Testis (tissue), 3 donors: Measurements from ENCODE around the gene HHIPL1. TPM values are rescaled to one million over a fixed set of nuclear protein-coding genes. Genes with fewer than 3 reads are reported as not detected.

ENCODE experiments used
- DNase-seq: peaks from one replicate; pipeline ENCODE4 v3.0.0-alpha.2; 2019
- H3K27ac ChIP-seq, 2 donors: fragments of 200-600 bp; sonication (generic); one replicate each; pipeline ENCODE4 v1.5.1; 2019
- H3K27me3 ChIP-seq: fragments of 200-600 bp; sonication (generic); one replicate; pipeline ENCODE4 v1.5.1; 2019
- H3K36me3 ChIP-seq: fragments of 200-600 bp; sonication (generic); one replicate; pipeline ENCODE4 v1.5.1; 2017; ENCODE audit warnings: low read depth; ENCODE audit errors: missing control alignments
- H3K4me1 ChIP-seq: fragments of 200-600 bp; sonication (generic); one replicate; pipeline ENCODE4 v1.5.1; 2019
- H3K4me3 ChIP-seq, 2 donors: fragments of 200-600 bp; sonication (generic); one replicate each; pipeline ENCODE4 v1.5.1; 2017 to 2019
- H3K9me3 ChIP-seq: fragments of 200-600 bp; sonication (generic); one replicate; pipeline ENCODE4 v1.5.1; 2017
- POLR2A ChIP-seq: fragments of 450-650 bp; IDR thresholded peaks from one replicate; pipeline ENCODE4 v1.6.1; 2017; ENCODE audit warnings: antibody characterized with exemption, mild to moderate bottlenecking, moderate library complexity
- WGBS, 2 donors: methylation state at CpG; one replicate each; pipeline ENCODE4 v1.1.5; 2018; 5-methylcytosine and 5-hydroxymethylcytosine counted together
- intact Hi-C: fragments of 100-400 bp; cut with DNase I; formaldehyde crosslinking; loops from one replicate; pipeline ENCODE4 v1.15.1; 2023; ENCODE audit warnings: low total_unique reads
- polyA plus RNA-seq: library from polyadenylated mRNA; stranded (reverse); fragments of 350-450 nt; fragmentation: Illumina TruSeq; extraction: RNeasy Lipid Tissue Mini Kit (QIAGEN cat#74804); gene quantifications from one replicate; pipeline ENCODE4 v1.2.3, GENCODE V29; 2014; ENCODE audit warnings: low read depth, low replicate concordance; ENCODE audit not compliant: insufficient read depth
- total RNA-seq, 2 donors: library from RNA; depleted of rRNA; stranded (reverse); fragments of >200 nt; gene quantifications; one replicate each; pipeline ENCODE4 v1.2.3, GENCODE V29; 2016
- TF ChIP-seq, protein P1 (sequence below), 3 experiments: fragments of 450-650 bp in 2 of 3; fragments of 200-600 bp in 1 of 3; sonication (generic) in 1 of 3; IDR thresholded peaks; one replicate each; pipeline ENCODE4 v1.5.1; 2016 to 2019; ENCODE audit warnings: antibody characterized with exemption in 3 of 3, mild to moderate bottlenecking in 2 of 3, moderate library complexity in 1 of 3

HHIPL1 gene
- total and polyA plus RNA-seq, 3 donors from 2014 or later, result 1.0 to 3.9 (median 2.7) TPM

DNA sequence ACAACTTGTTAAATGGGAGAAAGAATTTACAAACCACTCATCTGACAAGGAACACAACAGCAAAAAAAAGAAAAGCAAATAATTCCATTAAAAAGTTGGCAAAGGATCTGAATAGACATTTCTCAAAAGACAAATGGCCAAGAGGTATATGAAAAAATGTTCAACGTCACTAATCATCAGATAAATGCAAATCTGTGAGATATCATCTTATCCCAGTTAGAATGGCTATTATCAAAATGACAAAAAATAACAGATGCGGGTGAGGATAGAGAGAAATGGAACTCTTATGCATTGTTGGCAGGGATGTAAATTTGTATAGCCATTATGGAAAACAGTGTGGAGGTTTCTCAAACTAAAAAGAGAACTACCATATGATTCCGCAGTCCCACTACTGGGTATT, 69.0 kb downstream of the HHIPL1 start:
- WGBS, 2 donors, result 87 to 95% methylated on average over 3 of the region's 3 CpGs
- TF ChIP-seq, protein P1, sequence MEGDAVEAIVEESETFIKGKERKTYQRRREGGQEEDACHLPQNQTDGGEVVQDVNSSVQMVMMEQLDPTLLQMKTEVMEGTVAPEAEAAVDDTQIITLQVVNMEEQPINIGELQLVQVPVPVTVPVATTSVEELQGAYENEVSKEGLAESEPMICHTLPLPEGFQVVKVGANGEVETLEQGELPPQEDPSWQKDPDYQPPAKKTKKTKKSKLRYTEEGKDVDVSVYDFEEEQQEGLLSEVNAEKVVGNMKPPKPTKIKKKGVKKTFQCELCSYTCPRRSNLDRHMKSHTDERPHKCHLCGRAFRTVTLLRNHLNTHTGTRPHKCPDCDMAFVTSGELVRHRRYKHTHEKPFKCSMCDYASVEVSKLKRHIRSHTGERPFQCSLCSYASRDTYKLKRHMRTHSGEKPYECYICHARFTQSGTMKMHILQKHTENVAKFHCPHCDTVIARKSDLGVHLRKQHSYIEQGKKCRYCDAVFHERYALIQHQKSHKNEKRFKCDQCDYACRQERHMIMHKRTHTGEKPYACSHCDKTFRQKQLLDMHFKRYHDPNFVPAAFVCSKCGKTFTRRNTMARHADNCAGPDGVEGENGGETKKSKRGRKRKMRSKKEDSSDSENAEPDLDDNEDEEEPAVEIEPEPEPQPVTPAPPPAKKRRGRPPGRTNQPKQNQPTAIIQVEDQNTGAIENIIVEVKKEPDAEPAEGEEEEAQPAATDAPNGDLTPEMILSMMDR (IDR thresholded peaks at IDR 0.05), result no peak
- TF ChIP-seq POLR2A, result no peak
- H3K9me3 ChIP-seq, result no peaks in the 10 kb centered on the region

DNA sequence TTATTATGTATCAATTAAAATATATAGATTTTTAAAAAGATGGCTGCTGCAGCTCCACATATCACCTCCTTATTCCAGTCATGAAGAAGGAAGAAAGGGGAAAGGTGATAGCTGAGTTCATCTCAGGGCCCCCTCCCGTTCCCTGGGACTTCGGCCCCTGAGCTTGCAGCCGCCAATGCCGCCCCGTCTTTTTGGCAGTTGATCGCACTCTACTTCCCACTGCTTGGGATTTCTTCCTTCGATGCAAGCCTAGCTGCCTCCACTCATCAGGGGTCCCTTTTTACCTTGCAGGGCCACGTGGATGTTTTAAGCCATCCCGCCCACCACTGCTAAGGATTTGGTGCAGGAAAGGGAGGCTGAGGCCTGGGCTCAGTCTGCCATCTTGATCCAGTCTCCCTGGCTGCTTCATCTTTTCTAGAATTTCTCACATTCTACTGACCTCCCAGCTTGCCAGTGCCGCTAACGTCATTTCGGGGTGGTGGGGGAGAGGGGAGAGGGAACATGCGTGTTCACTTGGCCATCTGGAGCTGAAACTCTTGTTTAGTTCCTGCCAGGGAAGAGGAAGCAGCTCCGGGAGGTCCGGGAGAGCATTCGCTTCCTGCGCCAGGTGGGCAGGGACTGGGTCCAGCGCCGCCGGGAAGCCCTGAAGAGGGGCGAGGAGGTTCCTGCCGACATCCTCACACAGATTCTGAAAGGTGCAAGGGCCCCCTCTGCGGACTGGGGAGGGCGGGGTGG, 70.5 kb downstream of the HHIPL1 start:
- TF ChIP-seq, protein P1 (IDR thresholded peaks at IDR 0.05), result no peak
- no peak for TF ChIP-seq POLR2A
- Histone ChIP-seq H3K4me1 (no peaks in the 10 kb centered on the region), H3K4me3 (no peak overlapping the region), H3K9me3 (no peaks in the 10 kb centered on the region), H3K27ac (no peak overlapping the region), H3K27me3 (no peaks in the 10 kb centered on the region), H3K36me3 (no peaks in the 10 kb centered on the region)
- DNase-seq, result no peak
- intact Hi-C loops, result no loop called here
- WGBS, 2 donors, result 57 to 62% methylated on average over 20 to 24 of the region's 24 CpGs

More for the DNA sequence above, 69.0 kb downstream of the HHIPL1 start:
- Histone ChIP-seq H3K36me3 (no peaks in the 10 kb centered on the region), H3K4me3 (no peak overlapping the region), H3K27ac (no peak overlapping the region), H3K4me1 (no peaks in the 10 kb centered on the region), H3K27me3 (no peaks in the 10 kb centered on the region)
- no peak for DNase-seq
- intact Hi-C loops, result no loop called here

DNA sequence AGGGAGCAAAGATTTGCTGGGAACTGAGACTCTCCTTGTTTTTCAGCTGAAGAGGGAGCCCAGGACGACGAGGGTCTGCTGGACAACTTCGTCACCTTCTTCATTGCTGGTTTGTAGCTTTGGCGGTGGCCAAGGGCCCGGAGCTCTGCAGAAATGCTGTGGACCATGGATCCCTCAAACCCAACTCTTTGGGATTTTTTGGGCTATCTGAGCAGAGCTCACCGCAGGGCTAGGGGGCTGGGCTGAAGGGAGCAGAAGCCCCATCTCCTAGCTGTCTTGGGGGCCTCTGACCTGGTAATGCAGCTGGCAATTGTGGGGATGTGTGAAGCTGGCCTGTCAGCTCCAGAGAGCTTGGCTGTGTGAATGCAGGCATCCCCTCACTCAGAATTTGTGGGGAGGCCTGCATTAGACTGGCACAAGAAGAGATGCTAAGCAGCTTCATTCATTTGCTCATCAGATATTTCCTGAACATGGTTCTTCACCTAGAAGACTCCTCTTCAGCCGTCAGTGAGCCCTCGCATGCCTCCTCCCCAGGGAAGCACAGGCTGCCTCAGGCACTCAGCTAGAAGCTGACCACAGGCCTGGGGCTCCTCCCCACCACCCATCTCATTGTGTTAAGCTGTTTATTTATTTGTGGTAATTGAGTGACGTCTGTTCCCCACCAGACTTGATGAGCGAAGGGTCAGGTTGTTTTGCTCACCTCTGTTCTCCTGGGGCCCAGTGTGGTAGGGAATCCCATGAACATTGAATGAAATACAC, 71.3 kb downstream of the HHIPL1 start:
- no peaks in the 10 kb centered on the region for H3K36me3 ChIP-seq
- DNase-seq, result no peak
- intact Hi-C loops, result no loop called here
- no peaks in the 10 kb centered on the region for H3K27me3 ChIP-seq
- H3K4me3 ChIP-seq, result no peak overlapping the region
- TF ChIP-seq POLR2A, result no peak
- TF ChIP-seq, protein P1 (IDR thresholded peaks at IDR 0.05), result no peak
- H3K4me1 ChIP-seq, result no peaks in the 10 kb centered on the region
- no peaks in the 10 kb centered on the region for H3K9me3 ChIP-seq
- 78 to 81% methylated on average over 8 to 10 of the region's 10 CpGs for WGBS, 2 donors
- H3K27ac ChIP-seq, result no peak overlapping the region

DNA sequence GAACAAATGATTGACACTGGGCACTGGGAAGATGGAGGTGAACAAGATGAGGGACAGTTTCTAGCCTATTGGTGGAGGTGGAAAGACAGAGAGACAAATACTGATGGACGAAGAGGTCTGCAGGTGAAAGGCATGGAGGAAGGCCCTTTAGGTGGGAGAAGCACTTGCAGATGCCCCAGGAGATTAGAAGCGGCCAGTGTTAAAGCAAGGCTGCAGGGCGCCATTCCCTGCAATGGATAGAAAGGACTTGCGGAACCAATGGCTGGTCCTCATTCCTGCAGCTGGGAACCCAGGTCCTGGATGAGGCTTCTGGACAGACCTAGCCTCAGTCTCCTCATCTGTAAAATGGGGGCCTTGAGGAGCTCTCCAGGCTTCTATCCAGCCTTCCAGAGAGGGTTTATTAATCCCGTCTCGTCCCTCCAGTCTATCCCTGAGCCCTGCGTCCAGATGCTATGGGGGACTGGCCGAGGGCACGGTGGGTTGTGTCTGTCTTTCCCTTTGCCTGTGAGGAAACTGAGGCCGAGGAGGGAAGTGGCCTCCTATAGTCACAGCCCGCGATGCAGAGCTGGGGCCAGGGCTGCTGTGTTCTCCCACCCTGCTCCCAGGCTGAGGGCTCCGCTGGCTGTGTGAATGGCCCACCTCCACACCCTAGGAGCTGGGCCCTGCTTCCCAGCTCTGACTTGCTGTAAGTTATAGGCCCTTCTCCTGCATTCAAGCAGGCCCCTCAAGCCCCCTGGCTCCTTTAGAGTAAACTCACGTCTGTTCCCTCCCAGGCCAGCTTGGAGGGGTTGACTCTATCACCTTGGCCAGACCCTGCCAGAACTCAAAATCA, 72.1 kb downstream of the HHIPL1 start:
- no peaks in the 10 kb centered on the region for H3K4me1 ChIP-seq
- DNase-seq, result no peak
- no peaks in the 10 kb centered on the region for H3K9me3 ChIP-seq
- TF ChIP-seq, protein P1 (IDR thresholded peaks at IDR 0.05), result no peak
- TF ChIP-seq POLR2A, result no peak
- 91 to 96% methylated on average over 10 to 14 of the region's 14 CpGs for WGBS, 2 donors
- intact Hi-C loops, result no loop called here
- H3K36me3 ChIP-seq, result no peaks in the 10 kb centered on the region
- H3K4me3 ChIP-seq, result no peak overlapping the region
- no peaks in the 10 kb centered on the region for H3K27me3 ChIP-seq
- no peak overlapping the region for H3K27ac ChIP-seq
